Subcutaneous adipose tissue (tissue), 4 donors: ENCODE results near the gene ENPP7. TPM values are rescaled to one million over a fixed set of nuclear protein-coding genes. Genes with fewer than 3 reads are reported as not detected.

Source experiments
- total RNA-seq, 4 donors: library from RNA; depleted of rRNA; stranded (reverse); fragments of >200 nt; gene quantifications; one replicate each; pipeline ENCODE4 v1.1.0, GENCODE V29; 2016
- TF ChIP-seq, protein P1 (sequence below): fragments of 450-650 bp; IDR thresholded peaks from one replicate; pipeline ENCODE4 v1.5.1; 2016; ENCODE audit warnings: low read depth, mild to moderate bottlenecking, control low read depth, antibody characterized with exemption, moderate library complexity

The ENPP7 gene
- total RNA-seq, 4 donors from 2014 or later, result not detected

DNA sequence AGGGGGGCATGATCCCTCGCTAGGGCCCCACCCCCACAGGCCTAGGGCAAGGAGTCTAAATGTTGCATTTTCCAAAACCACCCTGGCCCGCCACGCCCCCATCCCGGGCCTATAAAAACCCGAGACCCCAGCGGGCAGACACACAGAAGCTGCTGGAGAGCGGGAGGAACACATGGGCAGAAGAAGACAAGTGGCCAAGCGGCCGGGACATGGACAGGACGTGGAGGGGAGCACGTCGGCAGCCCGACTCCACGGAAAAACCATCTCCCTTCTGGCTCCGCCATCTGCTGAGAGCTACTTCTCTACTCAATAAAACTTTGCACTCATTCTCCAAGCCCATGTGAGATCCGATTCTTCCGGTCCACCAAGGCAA lies 34.1 kb upstream of the ENPP7 start:
- TF ChIP-seq, protein P1, sequence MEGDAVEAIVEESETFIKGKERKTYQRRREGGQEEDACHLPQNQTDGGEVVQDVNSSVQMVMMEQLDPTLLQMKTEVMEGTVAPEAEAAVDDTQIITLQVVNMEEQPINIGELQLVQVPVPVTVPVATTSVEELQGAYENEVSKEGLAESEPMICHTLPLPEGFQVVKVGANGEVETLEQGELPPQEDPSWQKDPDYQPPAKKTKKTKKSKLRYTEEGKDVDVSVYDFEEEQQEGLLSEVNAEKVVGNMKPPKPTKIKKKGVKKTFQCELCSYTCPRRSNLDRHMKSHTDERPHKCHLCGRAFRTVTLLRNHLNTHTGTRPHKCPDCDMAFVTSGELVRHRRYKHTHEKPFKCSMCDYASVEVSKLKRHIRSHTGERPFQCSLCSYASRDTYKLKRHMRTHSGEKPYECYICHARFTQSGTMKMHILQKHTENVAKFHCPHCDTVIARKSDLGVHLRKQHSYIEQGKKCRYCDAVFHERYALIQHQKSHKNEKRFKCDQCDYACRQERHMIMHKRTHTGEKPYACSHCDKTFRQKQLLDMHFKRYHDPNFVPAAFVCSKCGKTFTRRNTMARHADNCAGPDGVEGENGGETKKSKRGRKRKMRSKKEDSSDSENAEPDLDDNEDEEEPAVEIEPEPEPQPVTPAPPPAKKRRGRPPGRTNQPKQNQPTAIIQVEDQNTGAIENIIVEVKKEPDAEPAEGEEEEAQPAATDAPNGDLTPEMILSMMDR, result no peak

DNA sequence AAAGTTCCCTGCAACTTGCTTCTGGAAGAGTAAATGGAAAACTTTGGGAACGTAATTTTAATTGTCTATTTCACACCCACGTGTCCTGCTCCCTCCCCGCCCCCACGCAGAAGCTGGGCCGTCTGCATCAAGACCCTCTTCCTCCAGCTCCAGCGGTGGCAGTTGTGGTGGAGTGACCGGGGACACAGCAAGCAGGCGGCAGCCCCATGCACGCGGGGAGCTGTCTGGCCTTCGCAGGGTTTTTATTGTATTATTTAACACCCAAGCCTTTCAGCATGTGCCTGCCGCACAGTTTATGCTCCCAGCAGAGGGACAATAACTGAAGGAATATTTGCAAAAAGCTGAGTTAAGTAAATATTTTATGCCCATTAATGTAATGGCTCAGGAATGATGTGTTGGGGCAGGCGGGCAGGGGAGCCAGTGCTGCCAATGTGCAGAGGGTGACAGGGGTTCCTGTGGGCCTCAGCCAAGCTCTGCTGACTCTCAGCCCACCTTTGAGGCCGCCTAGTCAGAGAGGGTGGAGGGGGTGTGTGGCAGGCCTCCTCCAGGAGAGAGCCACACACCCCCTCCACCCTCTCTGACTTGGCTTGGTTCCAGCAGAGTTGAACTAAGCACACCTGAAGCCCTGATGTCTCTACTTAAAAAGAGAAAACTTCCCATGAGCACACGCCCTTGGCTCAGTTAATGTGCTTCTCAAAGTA lies 32.4 kb upstream of the ENPP7 start:
- TF ChIP-seq, protein P1, result no peak

DNA sequence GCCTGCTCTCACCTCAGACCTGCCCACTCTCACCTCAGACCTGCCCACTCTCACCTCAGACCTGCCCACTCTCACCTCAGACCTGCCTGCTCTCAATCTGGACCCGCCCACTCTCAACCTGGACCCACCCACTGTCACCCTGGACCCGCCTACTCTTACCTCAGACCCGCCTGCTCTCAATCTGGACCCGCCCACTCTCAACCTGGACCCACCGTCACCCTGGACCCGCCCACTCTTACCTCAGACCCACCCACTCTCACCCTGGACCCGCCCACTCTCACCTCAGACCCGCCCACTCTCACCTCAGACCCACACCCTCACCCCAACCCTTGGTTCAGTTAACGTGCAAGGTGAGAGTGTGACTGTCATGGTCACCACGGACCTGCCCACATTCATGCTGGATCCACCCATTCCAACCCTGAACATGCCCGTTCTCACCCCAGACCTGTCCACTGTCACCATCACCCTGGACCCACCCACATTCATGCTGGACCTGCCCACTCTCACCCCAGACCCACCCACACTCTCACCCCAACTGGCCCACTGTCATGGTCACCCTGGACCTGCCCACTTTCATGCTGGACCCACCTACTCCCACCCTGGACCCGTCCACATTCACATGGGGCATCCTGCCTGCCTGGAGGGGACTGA lies 31.2 kb upstream of the ENPP7 start:
- TF ChIP-seq, protein P1, result no peak

DNA sequence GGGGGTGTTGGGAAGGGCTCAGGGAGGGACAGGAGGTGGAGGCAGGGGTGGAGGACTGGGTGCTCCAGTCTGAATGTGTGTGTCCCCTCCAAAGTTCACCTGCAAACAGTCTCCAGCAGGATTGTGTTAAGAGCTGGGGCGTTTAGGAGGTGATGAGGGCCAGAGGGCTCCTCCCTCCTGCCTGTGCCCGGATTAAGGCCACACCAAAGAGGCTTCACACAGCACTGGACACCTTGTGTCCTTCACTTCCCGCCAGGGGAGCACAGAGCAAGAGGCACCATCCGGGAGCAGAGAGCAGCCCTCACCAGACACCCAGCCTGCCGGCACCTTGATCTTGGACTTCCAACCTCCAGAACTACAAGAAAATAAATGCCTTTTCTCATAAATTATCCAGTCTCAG lies 30.2 kb upstream of the ENPP7 start:
- TF ChIP-seq, protein P1, result no peak

DNA sequence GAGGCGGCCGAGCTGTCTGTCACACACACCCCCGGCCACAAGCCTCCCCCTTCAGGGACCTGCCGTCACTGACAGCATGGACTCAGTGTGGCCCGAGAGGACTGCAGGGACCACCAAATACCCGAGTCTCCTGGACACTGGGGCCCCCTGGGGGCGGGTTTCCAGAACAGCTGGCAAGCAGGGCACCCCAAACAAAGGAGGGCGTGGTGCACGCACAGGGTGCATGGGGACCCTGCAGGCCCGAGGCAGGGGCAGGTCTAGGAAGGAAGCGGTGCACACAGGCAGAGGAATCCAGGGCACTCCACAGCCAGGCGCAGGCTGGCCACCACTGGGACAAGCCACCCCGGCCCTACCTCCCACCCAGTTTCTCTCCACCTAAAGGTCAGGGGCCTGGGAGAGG lies 28.7 kb upstream of the ENPP7 start:
- TF ChIP-seq, protein P1, result no peak

DNA sequence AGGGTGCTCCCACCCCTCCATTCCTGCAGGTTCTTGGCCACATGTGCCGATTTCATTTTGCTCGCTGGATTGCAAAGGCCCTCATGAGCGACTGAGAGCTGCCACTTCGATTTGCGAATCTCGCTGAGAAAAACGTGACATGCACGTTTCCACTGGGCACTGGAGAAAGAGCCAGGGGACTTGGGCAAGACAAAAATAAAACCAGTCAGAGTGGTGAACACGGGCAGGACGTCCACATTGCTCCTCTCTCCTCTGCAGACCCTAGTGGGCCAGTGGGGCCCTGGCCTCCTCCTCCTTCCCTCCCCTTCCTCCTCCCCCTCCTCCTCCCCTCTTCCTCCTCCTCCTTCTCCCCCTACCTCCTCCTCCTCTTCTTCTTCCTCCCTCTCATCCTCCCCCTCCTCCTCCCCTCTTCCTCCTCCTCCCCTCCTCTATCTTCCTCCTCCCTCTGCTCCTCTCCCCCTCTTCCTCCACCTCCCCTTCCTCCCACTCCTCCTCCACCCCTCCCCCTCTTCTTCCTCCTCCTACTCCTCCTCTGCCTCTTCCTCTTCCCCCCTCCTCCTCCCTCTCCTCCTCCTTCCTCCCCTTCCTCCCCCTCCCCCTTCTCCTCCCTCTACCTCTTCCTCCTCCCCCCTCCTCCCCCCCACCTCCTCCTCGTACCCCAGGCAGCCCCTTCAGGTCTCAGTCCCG lies 28.1 kb upstream of the ENPP7 start:
- TF ChIP-seq, protein P1, result no peak

DNA sequence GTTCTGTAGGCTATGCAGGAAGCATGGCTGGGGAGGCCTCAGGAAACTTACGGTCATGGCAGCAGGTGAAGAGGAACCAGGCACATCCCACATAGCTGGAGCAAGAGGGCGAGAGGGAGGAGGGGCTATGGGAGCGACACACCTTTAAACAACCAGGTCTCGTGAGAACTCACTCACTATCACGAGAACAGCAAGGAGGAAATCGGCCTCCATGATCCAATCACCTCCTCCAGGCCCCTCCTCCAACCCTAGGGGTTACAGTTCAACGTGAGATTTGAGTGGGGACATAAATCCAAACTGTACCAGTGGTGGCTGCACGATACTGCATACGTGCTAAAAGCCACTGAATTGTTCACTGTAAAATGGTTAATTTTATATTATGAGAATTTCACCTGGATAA lies 26.1 kb upstream of the ENPP7 start:
- TF ChIP-seq, protein P1, result no peak
